GM13977 (cell line): Measurements from ENCODE around the gene SLC46A1.
"Not testable (repeated sequence)": the region's sequence is repeated elsewhere in the genome, so short reads cannot be mapped to it uniquely, and the experiment has no call there.

Experiments used
- DNase-seq: peaks from one replicate; pipeline ENCODE4 v3.0.0; 2012; ENCODE audit warnings: low spot score
- in situ Hi-C: fragments of 300-500 bp; cut with MboI; formaldehyde crosslinking; loops from one replicate; pipeline ENCODE4 v1.12.0; 2022; ENCODE audit warnings: low sequenced_read_pairs, low pct_unique_long_range_greater_than_20kb, mixed read lengths, inconsistent platforms; ENCODE audit not compliant: unreplicated experiment
- TF ChIP-seq, protein P1 (sequence below): IDR thresholded peaks from 2 replicates; pipeline ENCODE4 v1.5.1; 2012; ENCODE audit warnings: mild to moderate bottlenecking, control low read depth; ENCODE audit not compliant: insufficient read depth; ENCODE audit errors: extremely low read depth, missing control alignments

The SLC46A1 gene

DNA sequence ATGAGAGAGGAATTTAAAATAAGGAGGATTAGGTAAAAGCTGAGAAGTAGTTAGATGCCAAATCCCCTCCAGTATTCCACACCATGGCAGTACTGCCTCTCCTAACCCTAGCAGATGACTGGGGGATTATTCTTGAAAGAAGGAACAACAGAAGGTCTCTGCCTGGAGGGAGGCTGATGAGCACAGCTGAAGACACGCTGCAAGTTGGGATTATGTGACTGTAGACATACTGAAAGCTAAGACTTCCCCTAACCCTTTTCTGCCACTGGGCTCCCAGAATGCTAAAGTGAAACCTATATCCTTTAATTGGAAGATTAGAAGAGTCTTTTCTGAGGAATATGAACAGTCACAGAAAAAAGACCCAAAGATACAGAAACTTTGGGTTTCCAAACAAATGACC is 27.7 kb upstream of the SLC46A1 start:
- TF ChIP-seq, protein P1, sequence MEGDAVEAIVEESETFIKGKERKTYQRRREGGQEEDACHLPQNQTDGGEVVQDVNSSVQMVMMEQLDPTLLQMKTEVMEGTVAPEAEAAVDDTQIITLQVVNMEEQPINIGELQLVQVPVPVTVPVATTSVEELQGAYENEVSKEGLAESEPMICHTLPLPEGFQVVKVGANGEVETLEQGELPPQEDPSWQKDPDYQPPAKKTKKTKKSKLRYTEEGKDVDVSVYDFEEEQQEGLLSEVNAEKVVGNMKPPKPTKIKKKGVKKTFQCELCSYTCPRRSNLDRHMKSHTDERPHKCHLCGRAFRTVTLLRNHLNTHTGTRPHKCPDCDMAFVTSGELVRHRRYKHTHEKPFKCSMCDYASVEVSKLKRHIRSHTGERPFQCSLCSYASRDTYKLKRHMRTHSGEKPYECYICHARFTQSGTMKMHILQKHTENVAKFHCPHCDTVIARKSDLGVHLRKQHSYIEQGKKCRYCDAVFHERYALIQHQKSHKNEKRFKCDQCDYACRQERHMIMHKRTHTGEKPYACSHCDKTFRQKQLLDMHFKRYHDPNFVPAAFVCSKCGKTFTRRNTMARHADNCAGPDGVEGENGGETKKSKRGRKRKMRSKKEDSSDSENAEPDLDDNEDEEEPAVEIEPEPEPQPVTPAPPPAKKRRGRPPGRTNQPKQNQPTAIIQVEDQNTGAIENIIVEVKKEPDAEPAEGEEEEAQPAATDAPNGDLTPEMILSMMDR = no peak
- in situ Hi-C loops = no loop called here
- no peak for DNase-seq

DNA sequence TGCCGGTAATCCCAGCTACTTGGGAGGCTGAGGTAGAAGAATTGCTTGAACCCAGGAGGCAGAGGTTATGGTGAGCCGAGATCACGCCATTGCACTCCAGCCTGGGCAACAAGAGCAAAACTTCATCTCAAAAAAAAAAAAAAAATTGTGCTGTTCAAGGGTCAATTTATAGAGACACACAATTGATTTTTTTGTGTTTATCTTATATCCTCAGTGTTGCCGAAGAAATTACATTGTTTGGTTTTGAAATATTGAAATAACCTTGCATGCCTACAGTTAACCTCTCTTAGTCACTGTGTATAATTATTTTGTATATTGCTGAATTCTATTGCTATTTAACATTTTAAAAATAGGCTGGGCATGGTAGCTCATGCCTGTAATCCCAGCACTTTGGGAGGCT is 22.0 kb upstream of the SLC46A1 start:
- DNase-seq, in situ Hi-C loops: not testable (repeated sequence)

DNA sequence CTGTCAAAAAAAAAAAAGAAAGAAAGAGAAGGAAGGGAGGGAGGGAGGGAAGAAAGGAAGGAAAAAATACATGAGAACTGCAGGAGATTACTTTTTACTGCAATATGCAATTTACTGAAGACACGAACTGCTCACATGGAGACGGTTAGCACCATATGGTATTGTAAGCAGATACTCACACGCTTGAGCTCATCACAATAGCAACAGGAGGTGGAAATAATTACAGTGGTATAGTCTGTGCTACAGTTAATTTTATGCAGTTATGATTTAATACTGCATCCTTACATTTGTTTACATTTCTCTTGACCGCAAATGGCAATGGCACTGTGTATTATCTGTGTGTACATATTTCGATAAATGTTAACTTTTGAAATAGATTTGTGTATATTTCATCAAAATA is 21.4 kb upstream of the SLC46A1 start:
- TF ChIP-seq, protein P1 = no peak
- no peak for DNase-seq
- in situ Hi-C loops = no loop called here

DNA sequence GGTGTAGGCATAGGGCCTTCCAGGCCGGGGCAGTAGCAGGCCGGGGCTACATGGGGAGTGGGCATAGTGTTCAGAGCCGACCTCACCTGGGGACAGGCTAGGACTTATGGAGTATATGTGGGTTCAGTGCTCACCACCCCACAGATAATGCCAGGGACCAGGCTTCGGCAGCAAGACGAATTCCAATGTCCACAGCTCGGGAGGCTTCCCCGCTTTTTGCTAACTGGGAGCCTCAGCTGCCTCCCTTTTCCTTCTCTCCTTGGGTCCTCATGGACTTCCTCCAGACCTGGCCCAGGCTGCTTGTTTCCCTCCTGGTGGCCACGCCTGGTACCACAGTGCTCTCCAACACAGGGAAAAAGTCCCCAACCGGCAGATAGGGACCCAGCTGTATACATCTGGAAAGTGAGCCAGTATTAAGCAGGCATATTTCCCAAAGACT is 20.1 kb upstream of the SLC46A1 start:
- in situ Hi-C loops = no loop called here
- no peak for DNase-seq
- TF ChIP-seq, protein P1 = peak; percentile 5

DNA sequence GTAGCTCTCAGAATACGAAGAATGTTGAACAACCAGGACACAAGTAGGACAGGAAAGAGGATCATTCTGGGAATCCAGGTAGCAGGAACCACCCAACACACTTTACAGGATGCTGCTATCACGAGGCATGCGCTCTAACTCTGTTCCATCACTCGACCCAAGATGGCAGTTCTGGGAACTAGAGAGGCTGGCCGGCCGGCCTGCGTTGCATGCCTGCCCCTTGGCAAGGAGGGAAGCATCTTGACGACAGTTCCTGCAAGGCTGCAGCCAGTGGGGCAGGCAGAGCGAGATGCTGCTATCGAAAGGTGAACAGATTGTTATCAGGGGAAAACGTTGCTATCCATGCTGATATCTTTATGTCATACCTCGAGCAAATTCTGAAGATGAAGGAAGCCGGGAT is 19.2 kb upstream of the SLC46A1 start:
- TF ChIP-seq, protein P1 = no peak
- no peak for DNase-seq
- in situ Hi-C loops = no loop called here

DNA sequence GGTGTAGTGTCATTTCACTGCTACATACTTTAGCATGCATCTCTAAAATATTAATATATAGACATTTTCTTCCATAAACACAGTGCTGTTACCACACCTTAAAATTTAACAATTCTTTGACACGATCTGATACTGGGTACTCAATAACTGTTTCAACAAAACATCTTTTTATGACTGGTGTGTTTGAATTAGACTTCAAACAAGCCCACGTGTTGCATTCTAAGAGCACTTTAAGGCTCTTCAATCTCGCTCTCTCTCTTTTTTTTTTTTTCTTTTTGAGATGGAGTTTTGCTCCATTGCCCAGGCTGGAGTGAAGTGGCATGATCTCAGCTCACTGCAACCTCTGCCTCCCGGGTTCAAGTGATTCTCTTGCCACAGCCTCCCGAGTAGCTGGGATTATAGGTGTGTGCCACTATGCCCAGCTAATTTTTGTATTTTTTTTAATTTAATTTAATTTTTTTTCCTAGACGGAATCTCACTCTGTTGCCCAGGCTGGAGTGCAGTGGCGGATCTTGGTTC is 15.8 kb upstream of the SLC46A1 start:
- DNase-seq = no peak
- TF ChIP-seq, protein P1 = no peak
- in situ Hi-C loops = no loop called here

DNA sequence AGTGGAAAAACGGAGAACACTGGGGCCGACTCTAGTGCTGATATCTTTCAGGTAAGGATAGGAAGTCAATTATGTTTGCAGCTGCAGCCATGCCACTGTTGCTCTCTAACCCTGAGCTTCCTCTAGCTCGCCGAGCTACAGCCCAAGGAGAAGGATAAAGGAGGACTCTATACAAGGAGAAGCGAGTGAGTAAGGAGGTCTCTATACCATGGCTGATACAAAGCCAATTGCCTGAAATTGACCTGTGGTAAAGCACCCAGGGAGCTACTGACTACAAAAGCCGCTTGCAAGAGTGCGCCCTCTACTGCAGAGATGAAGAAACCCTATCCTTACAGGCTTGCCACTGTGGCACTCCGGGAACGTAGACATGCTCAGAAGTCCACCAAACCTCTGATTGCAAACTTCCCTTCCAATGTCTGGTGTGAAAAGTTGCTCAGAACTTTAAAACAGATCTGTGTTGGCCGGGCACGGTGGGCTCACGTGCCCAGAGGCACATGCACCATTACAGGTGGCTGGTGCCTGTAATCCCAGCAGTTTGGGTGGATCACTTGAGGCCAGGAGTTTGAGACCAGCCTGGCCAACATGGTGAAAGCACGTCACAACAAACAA is 10.8 kb upstream of the SLC46A1 start:
- peak; percentile 69 for DNase-seq
- in situ Hi-C loops = no loop called here
- TF ChIP-seq, protein P1 = peak; percentile 77
